ENCODE data around the gene ITGA6. TPM values are rescaled to one million over a fixed set of nuclear protein-coding genes. Genes with fewer than 3 reads are reported as not detected.

ITGA6 gene
- polyA plus RNA-seq, 2 of the 4 experiments (the other 2 are of a cell fraction), result 25.7 to 27.7 TPM

- Histone ChIP-seq H3K4me1 (peaks cover 8% of the 10 kb centered on the region; the same call in 2 of the 3 replicates), H3K27ac (peak overlapping the region in 1 of 2 experiments; percentile 24; a peak in 3 of 6 replicates), H3K9me3 (no peaks in the 10 kb centered on the region), H3K4me3 (no peak overlapping the region), H3K4me2 (peak overlapping the region; percentile 69; the same call in 2 of the 3 replicates)
- WGBS (ENCODE audit: missing lambda C conversion rate), result 72% methylated on average over 4 of the region's 4 CpGs
- POLR2A ChIA-PET, result no interaction called here
- TF ChIP-seq NPAS2 (CRISPR knock-in tag; IDR thresholded peaks at IDR 0.05; ENCODE audit: borderline replicate concordance) (no peak), MAZ (IDR thresholded peaks at IDR 0.05; ENCODE audit: borderline replicate concordance, low read depth, low read length) (no peak), HES2 (IDR thresholded peaks at IDR 0.05) (no peak), ZNF302 (CRISPR knock-in tag; IDR thresholded peaks at IDR 0.05) (no peak), ZSCAN20 (CRISPR knock-in tag; IDR thresholded peaks at IDR 0.05) (no peak), BHLHE40 (IDR thresholded peaks at IDR 0.05; ENCODE audit: low read depth, low read length) (no peak), CEBPB (IDR thresholded peaks at IDR 0.05) (no peak)
- DNase-seq (ENCODE audit: low read depth in 1 of 2, low spot score in 1 of 2), result no peak
- CTCF ChIA-PET, result interaction anchor here (0.7 to 20.7 kb wide), 15 partner anchors 8 to 349 kb away, joined by 3 to 654 read pairs (median 4); partner anchors contain the start of gene ITGA6
- ATAC-seq, result no peak
- no peak for FAIRE-seq
Observed at GRCh38 chr2:172464400-172465129, 37.2 kb downstream of the ITGA6 start.

GRCh38 chr2:172465417-172466334, 38.3 kb downstream of the ITGA6 start:
- Histone ChIP-seq H3K9me3 (no peaks in the 10 kb centered on the region), H3K4me3 (peak overlapping the region; percentile 20), H3K4me2 (peak overlapping the region; percentile 69), H3K4me1 (peaks cover 8% of the 10 kb centered on the region; the same call in 2 of the 3 replicates), H3K27ac (peak overlapping the region; percentile 24 to 69; a peak in 5 of 6 replicates)
- ATAC-seq (peak; percentile 86 to 87), DNase-seq (ENCODE audit: low read depth in 1 of 2, low spot score in 1 of 2) (peak; percentile 40 to 87), FAIRE-seq (no peak)
- ChIA-PET CTCF (interaction anchor here (0.6 to 20.7 kb wide), 46 partner anchors 9 to 892 kb away, joined by 3 to 654 read pairs (median 3); partner anchors contain the start of gene ITGA6), POLR2A (interaction anchor here (1.5 kb wide), 1 partner anchor 36 kb away, joined by 3 read pairs; no protein-coding TSS in a partner anchor)
- TF ChIP-seq KDM5A (IDR thresholded peaks at IDR 0.05) (no peak), ZNF302 (CRISPR knock-in tag; IDR thresholded peaks at IDR 0.05) (no peak), NPAS2 (CRISPR knock-in tag; IDR thresholded peaks at IDR 0.05; ENCODE audit: borderline replicate concordance) (no peak), NFE2L2 (conservative IDR thresholded peaks at IDR 0.05; ENCODE audit: low read length) (no peak), CEBPB (IDR thresholded peaks at IDR 0.05) (peak in 1 of 2 experiments; percentile 60; a peak in 1 of 4 replicates), HES2 (IDR thresholded peaks at IDR 0.05) (no peak), GATA3 (IDR thresholded peaks at IDR 0.05; ENCODE audit: borderline replicate concordance) (no peak), ZC3H11A (IDR thresholded peaks at IDR 0.05) (no peak), MYC (IDR thresholded peaks at IDR 0.05; ENCODE audit: borderline replicate concordance, low read length) (peak; percentile 69), MAFK (IDR thresholded peaks at IDR 0.05; ENCODE audit: partially characterized antibody) (no peak), SMC3 (IDR thresholded peaks at IDR 0.05) (peak; percentile 93), RAD21 (conservative IDR thresholded peaks at IDR 0.05 in 1 of 2, IDR thresholded peaks at IDR 0.05 in 1 of 2) (peak; percentile 93 to 95), SREBF2 (IDR thresholded peaks at IDR 0.05) (no peak), FOSL2 (IDR thresholded peaks at IDR 0.05) (no peak), FOSL2 (CRISPR knock-in tag; IDR thresholded peaks at IDR 0.05) (peak; percentile 59), HEYL (CRISPR knock-in tag; IDR thresholded peaks at IDR 0.05) (no peak), EP300 (IDR thresholded peaks at IDR 0.05) (no peak), MAX (IDR thresholded peaks at IDR 0.05) (peak; percentile 87), CHD4 (IDR thresholded peaks at IDR 0.05; ENCODE audit: borderline replicate concordance) (no peak), RARB (CRISPR knock-in tag; IDR thresholded peaks at IDR 0.05) (no peak), ATOH8 (CRISPR knock-in tag; IDR thresholded peaks at IDR 0.05; ENCODE audit: low read depth) (no peak)
- TF ChIP-seq, protein P1, sequence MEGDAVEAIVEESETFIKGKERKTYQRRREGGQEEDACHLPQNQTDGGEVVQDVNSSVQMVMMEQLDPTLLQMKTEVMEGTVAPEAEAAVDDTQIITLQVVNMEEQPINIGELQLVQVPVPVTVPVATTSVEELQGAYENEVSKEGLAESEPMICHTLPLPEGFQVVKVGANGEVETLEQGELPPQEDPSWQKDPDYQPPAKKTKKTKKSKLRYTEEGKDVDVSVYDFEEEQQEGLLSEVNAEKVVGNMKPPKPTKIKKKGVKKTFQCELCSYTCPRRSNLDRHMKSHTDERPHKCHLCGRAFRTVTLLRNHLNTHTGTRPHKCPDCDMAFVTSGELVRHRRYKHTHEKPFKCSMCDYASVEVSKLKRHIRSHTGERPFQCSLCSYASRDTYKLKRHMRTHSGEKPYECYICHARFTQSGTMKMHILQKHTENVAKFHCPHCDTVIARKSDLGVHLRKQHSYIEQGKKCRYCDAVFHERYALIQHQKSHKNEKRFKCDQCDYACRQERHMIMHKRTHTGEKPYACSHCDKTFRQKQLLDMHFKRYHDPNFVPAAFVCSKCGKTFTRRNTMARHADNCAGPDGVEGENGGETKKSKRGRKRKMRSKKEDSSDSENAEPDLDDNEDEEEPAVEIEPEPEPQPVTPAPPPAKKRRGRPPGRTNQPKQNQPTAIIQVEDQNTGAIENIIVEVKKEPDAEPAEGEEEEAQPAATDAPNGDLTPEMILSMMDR (IDR thresholded peaks at IDR 0.05), result peak; percentile 93
- TF ChIP-seq, protein P2, sequence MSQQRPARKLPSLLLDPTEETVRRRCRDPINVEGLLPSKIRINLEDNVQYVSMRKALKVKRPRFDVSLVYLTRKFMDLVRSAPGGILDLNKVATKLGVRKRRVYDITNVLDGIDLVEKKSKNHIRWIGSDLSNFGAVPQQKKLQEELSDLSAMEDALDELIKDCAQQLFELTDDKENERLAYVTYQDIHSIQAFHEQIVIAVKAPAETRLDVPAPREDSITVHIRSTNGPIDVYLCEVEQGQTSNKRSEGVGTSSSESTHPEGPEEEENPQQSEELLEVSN (IDR thresholded peaks at IDR 0.05; ENCODE audit: borderline replicate concordance, low read depth), result 0 out of 2 replicates have a peak, but pooled peaks have one; percentile 33
- TF ChIP-seq, protein P3, sequence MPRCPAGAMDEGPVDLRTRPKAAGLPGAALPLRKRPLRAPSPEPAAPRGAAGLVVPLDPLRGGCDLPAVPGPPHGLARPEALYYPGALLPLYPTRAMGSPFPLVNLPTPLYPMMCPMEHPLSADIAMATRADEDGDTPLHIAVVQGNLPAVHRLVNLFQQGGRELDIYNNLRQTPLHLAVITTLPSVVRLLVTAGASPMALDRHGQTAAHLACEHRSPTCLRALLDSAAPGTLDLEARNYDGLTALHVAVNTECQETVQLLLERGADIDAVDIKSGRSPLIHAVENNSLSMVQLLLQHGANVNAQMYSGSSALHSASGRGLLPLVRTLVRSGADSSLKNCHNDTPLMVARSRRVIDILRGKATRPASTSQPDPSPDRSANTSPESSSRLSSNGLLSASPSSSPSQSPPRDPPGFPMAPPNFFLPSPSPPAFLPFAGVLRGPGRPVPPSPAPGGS (IDR thresholded peaks at IDR 0.05), result no peak
- 12% methylated on average over 24 of the region's 24 CpGs for WGBS (ENCODE audit: missing lambda C conversion rate)

All from A549 (cell line).